ENCODE data around the gene TOP2A. TPM values are rescaled to one million over a fixed set of nuclear protein-coding genes. Genes with fewer than 3 reads are reported as not detected.
"Not testable (repeated sequence)": the region's sequence is repeated elsewhere in the genome, so short reads cannot be mapped to it uniquely, and the experiment has no call there.

The TOP2A gene
- total RNA-seq, 1 donor from 2014 or later, result 16.9 TPM

DNA sequence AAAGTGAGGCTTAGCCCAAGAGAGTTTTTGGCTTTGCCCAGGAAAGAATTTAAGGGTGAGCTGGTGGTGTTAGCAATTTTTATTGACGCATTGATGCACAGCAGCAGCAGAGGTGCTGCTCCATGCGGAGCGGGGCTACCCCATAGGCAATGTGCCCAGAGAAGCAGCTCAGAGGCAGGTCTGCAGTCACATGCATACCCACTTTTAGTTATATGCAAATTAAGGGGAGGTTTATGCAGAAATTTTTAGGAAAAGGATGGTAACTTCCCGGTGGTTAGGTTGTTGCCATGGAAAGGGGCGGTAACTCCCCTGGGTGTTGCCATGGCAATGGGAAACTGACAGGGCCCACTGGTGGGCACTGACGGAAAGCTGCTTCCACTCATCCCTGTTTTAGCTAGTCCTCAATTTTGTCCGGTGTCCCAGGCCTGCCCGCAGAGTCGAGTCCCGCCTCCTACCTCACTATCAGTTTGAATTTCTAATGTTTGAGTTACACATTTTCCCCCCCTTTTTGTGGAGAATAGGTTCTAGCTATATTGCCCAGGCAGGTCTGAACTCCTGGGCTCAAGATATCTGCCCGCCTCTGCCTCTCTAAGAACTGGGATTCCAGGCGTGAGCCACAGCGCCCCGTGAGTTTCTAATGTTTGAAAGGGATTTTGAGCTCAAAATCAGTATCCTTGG is 42.7 kb downstream of the TOP2A start:
- H3K4me1 ChIP-seq, result no peaks in the 10 kb centered on the region
- intact Hi-C loops (cut with DNase I), result no loop called here
- no peaks in the 10 kb centered on the region for H3K36me3 ChIP-seq
- no peak for DNase-seq (ENCODE audit: extremely low spot score in 2 of 2)
- H3K9me3 ChIP-seq, result no peaks in the 10 kb centered on the region
- H3K27ac ChIP-seq, result no peak overlapping the region
- TF ChIP-seq, protein P1, sequence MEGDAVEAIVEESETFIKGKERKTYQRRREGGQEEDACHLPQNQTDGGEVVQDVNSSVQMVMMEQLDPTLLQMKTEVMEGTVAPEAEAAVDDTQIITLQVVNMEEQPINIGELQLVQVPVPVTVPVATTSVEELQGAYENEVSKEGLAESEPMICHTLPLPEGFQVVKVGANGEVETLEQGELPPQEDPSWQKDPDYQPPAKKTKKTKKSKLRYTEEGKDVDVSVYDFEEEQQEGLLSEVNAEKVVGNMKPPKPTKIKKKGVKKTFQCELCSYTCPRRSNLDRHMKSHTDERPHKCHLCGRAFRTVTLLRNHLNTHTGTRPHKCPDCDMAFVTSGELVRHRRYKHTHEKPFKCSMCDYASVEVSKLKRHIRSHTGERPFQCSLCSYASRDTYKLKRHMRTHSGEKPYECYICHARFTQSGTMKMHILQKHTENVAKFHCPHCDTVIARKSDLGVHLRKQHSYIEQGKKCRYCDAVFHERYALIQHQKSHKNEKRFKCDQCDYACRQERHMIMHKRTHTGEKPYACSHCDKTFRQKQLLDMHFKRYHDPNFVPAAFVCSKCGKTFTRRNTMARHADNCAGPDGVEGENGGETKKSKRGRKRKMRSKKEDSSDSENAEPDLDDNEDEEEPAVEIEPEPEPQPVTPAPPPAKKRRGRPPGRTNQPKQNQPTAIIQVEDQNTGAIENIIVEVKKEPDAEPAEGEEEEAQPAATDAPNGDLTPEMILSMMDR (IDR thresholded peaks at IDR 0.05), result no peak
- TF ChIP-seq POLR2AphosphoS5 (IDR thresholded peaks at IDR 0.05; ENCODE audit: insufficient read depth in 1 of 2, low read depth in 1 of 2) (no peak), POLR2A (IDR thresholded peaks at IDR 0.05) (no peak)
- H3K4me3 ChIP-seq, result no peak overlapping the region
- H3K27me3 ChIP-seq, result no peaks in the 10 kb centered on the region

DNA sequence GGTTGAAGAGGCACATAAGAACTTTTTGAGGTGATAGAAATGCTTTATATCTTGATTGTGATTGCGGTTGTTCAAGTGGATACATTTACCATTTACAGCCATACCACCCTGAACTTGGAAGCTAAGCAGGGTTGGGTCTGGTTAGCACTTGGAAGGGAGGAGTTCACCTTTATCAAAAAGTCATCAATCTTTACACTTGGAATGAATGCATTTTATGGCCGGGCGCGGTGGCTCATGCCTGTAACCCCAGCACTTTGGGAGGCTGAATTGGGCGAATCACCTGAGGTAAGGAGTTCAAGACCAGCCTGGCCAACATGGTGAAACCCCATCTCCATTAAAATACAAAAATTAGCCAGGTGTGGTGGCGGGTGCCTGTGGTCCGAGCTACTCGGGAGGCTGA is 43.7 kb downstream of the TOP2A start:
- intact Hi-C loops (cut with DNase I), result no loop called here
- Histone ChIP-seq H3K36me3 (no peaks in the 10 kb centered on the region), H3K27me3 (no peaks in the 10 kb centered on the region), H3K4me3 (no peak overlapping the region), H3K9me3 (no peaks in the 10 kb centered on the region), H3K27ac (no peak overlapping the region), H3K4me1 (no peaks in the 10 kb centered on the region)
- TF ChIP-seq POLR2AphosphoS5 (IDR thresholded peaks at IDR 0.05; ENCODE audit: insufficient read depth in 1 of 2, low read depth in 1 of 2) (no peak), POLR2A (IDR thresholded peaks at IDR 0.05) (no peak)
- TF ChIP-seq, protein P1 (IDR thresholded peaks at IDR 0.05), result no peak
- no peak for DNase-seq (ENCODE audit: extremely low spot score in 2 of 2)

DNA sequence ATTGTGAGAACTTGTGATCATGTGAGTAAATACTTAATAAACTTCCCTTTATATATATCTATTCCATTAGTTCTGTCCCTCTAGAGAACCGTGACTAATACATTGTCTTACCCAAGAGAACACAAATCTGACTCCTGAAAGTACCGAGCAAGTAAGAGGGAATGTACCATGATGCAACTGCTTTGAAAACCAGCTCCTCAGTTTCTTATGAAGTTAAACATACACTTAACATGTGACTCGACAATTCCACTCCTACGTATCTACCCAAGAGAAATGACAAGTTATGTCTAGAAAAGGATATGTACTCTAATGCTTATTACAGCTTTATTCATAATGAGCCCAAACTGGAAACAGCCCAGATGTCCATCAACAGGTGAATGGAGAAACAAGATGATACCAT is 44.4 kb downstream of the TOP2A start:
- intact Hi-C loops (cut with DNase I), result no loop called here
- no peak overlapping the region for H3K4me3 ChIP-seq
- H3K36me3 ChIP-seq, result no peaks in the 10 kb centered on the region
- no peak overlapping the region for H3K27ac ChIP-seq
- TF ChIP-seq, protein P1 (IDR thresholded peaks at IDR 0.05), result no peak
- TF ChIP-seq POLR2A (IDR thresholded peaks at IDR 0.05) (no peak), POLR2AphosphoS5 (IDR thresholded peaks at IDR 0.05; ENCODE audit: insufficient read depth in 1 of 2, low read depth in 1 of 2) (no peak)
- no peak for DNase-seq (ENCODE audit: extremely low spot score in 2 of 2)
- H3K4me1 ChIP-seq, result no peaks in the 10 kb centered on the region
- no peaks in the 10 kb centered on the region for H3K27me3 ChIP-seq
- no peaks in the 10 kb centered on the region for H3K9me3 ChIP-seq

DNA sequence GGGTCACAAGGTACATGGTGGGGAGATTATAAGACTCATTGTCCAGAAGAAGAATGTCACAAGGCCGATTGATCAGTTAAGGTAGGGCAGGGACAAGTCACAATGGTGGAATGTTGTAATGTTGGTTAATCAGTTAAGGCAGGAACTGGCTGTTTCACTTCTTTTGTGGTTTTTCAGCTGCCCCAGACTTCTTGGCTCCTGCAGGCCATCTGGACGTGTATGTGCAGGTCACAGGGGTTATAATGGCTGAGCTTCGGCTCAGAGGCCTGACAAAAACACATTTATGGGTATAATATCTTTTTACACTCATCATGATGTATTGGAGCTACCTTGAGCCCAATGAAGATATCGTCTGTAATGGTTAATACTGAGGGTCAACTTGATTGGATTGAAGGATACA is 45.1 kb downstream of the TOP2A start:
- H3K27me3 ChIP-seq; H3K36me3 ChIP-seq; DNase-seq (ENCODE audit: extremely low spot score in 2 of 2); H3K4me3 ChIP-seq; intact Hi-C loops (cut with DNase I); H3K4me1 ChIP-seq; H3K9me3 ChIP-seq; H3K27ac ChIP-seq: not testable (repeated sequence)

DNA sequence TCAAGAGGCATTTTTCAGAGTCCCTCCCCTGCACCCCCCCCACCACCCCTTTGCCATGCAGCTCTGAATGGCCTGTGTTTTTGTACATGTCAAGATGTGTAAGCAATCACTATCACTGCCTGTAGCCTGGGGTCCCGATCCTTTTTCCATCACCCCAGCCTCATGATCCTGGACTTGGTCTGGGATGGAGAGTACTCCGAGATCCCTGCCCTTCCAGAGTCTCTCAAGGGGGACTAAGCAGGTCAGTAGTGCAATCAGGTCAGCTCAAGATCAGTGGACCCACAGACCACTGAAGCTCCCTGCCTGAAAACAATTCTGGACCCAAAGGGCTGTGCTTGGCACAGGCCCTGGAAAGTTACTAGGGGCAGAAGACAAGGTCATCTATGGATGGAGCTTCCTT is 45.7 kb downstream of the TOP2A start:
- intact Hi-C loops (cut with DNase I), result no loop called here
- TF ChIP-seq, protein P1 (IDR thresholded peaks at IDR 0.05), result no peak
- no peak for TF ChIP-seq POLR2AphosphoS5 (IDR thresholded peaks at IDR 0.05; ENCODE audit: insufficient read depth in 1 of 2, low read depth in 1 of 2)
- no peak for TF ChIP-seq POLR2A (IDR thresholded peaks at IDR 0.05)
- Histone ChIP-seq H3K9me3 (no peaks in the 10 kb centered on the region), H3K4me1 (no peaks in the 10 kb centered on the region), H3K27me3 (no peaks in the 10 kb centered on the region), H3K36me3 (no peaks in the 10 kb centered on the region), H3K4me3 (no peak overlapping the region), H3K27ac (no peak overlapping the region)
- no peak for DNase-seq (ENCODE audit: extremely low spot score in 2 of 2)

All from vagina (tissue), 2 donors.